H1 (cell line): ENCODE results near the gene KRTDAP. TPM values are rescaled to one million over a fixed set of nuclear protein-coding genes. Genes with fewer than 3 reads are reported as not detected.

Source experiments
- CTCF ChIA-PET: fragments of 300-600 bp; sonication (Branson Sonifier 250); formaldehyde crosslinking; loops from one replicate; lab custom pipeline; 2021; ENCODE audit not compliant: partially characterized antibody; lab: Charles Lee
- POLR2A ChIA-PET: fragments of 300-600 bp; sonication (Branson Sonifier 250); formaldehyde crosslinking; loops from one replicate; lab custom pipeline; 2021; ENCODE audit warnings: inconsistent platforms; ENCODE audit not compliant: partially characterized antibody; lab: Charles Lee
- DNase-seq, 2 experiments: peaks; one replicate each; pipeline versions ENCODE4 v3.0.0 to v3.0.0-alpha.2; 2010 to 2022; ENCODE audit warnings: low spot score in 2 of 2, low read depth in 1 of 2, mixed read lengths in 1 of 2
- FAIRE-seq: peaks from 2 replicates; lab custom pipeline; 2011; peaks lifted over from hg19 to GRCh38; lab: Jason Lieb, UNC
- H2AFZ ChIP-seq: 2 replicates; pipeline ENCODE4 v1.8.1; 2012; ENCODE audit warnings: low read length, inconsistent platforms
- H2AK5ac ChIP-seq: 2 replicates; pipeline ENCODE4 v1.6.1; 2013; ENCODE audit warnings: low read depth, low read length
- H2BK120ac ChIP-seq: replicated peaks from 2 replicates; pipeline ENCODE3; 2013; ENCODE audit warnings: low read depth, low read length, inconsistent platforms
- H2BK12ac ChIP-seq: 2 replicates; pipeline ENCODE4 v1.6.1; 2013; ENCODE audit warnings: low read depth, low read length
- H2BK15ac ChIP-seq: 2 replicates; pipeline ENCODE4 v1.6.1; 2013; ENCODE audit warnings: low read length
- H2BK20ac ChIP-seq: 2 replicates; pipeline ENCODE4 v1.6.1; 2013; ENCODE audit warnings: low read length
- H2BK5ac ChIP-seq: 2 replicates; pipeline ENCODE4 v1.6.1; 2013; ENCODE audit warnings: low read depth, low read length
- H3K14ac ChIP-seq: 2 replicates; pipeline ENCODE4 v1.6.1; 2013; ENCODE audit warnings: inconsistent platforms; ENCODE audit not compliant: insufficient read length
- H3K18ac ChIP-seq: 2 replicates; pipeline ENCODE4 v1.6.1; 2013; ENCODE audit warnings: low read length; ENCODE audit errors: extremely low read depth
- H3K23ac ChIP-seq: 2 replicates; pipeline ENCODE4 v1.6.1; 2013; ENCODE audit warnings: inconsistent platforms; ENCODE audit not compliant: insufficient read length
- H3K23me2 ChIP-seq: 2 replicates; pipeline ENCODE4 v1.6.1; 2013; ENCODE audit warnings: low read depth, low read length
- H3K27ac ChIP-seq: 2 replicates; pipeline ENCODE4 v1.6.1; 2011; ENCODE audit warnings: low read depth, low read length, inconsistent platforms
- H3K27me3 ChIP-seq, 4 experiments: replicated peaks in 1 of 4; 1 replicate in 1 of 4; 2 replicates in 3 of 4; pipeline versions ENCODE4 v1.6.1 to v1.8.1; 2011 to 2013; ENCODE audit warnings: low read length in 3 of 4, mild to moderate bottlenecking in 3 of 4, inconsistent platforms in 2 of 4, mixed read lengths in 2 of 4, moderate library complexity in 1 of 4; ENCODE audit not compliant: control insufficient read depth in 3 of 4, insufficient read depth in 3 of 4; ENCODE audit errors: extremely low read depth in 1 of 4
- H3K36me3 ChIP-seq, 4 experiments: 2 replicates each; pipeline versions ENCODE4 v1.6.1 to v1.8.1; 2011 to 2013; ENCODE audit warnings: mild to moderate bottlenecking in 4 of 4, low read length in 3 of 4, moderate library complexity in 2 of 4, control low read depth in 1 of 4, inconsistent platforms in 1 of 4; ENCODE audit not compliant: insufficient read depth in 4 of 4, control insufficient read depth in 2 of 4
- H3K4ac ChIP-seq: replicated peaks from 2 replicates; pipeline ENCODE3; 2013; ENCODE audit warnings: low read length, low read depth, mixed read lengths, inconsistent platforms; ENCODE audit not compliant: insufficient read length
- H3K4me1 ChIP-seq, 4 experiments: replicated peaks in 1 of 4; 1 replicate in 1 of 4; 2 replicates in 3 of 4; pipeline versions ENCODE4 v1.6.1 to v1.8.1; 2011 to 2013; ENCODE audit warnings: low read length in 3 of 4, inconsistent platforms in 2 of 4, mixed read lengths in 1 of 4; ENCODE audit not compliant: insufficient read depth in 4 of 4, control insufficient read depth in 3 of 4
- H3K4me2 ChIP-seq, 2 experiments: 2 replicates each; pipeline versions ENCODE4 v1.6.1 to v1.8.1; 2011 to 2013; ENCODE audit warnings: low read depth in 2 of 2, low read length in 2 of 2, control low read depth in 1 of 2, inconsistent platforms in 1 of 2, mild to moderate bottlenecking in 1 of 2; ENCODE audit not compliant: insufficient read depth in 1 of 2
- H3K4me3 ChIP-seq, 4 experiments: fragments of 200-600, 300-600 bp in 1 of 4; sonication (generic), shearing (Covaris generic), sonication (Bioruptor Twin) in 1 of 4; 2 replicates each; pipeline versions ENCODE4 v1.5.1 to v1.8.1; 2011 to 2016; ENCODE audit warnings: low read length in 4 of 4, low read depth in 3 of 4, control low read depth in 2 of 4, inconsistent platforms in 2 of 4, mild to moderate bottlenecking in 2 of 4, mixed read lengths in 1 of 4, moderate library complexity in 1 of 4; ENCODE audit not compliant: insufficient read depth in 2 of 4; ENCODE audit errors: extremely low read depth in 1 of 4
- H3K56ac ChIP-seq: replicated peaks from 2 replicates; pipeline ENCODE3; 2013; ENCODE audit warnings: low read depth, mild to moderate bottlenecking, mixed read lengths, low read length, inconsistent platforms; ENCODE audit not compliant: insufficient read length
- H3K79me1 ChIP-seq: 2 replicates; pipeline ENCODE4 v1.6.1; 2013; ENCODE audit warnings: low read depth, low read length, control low read depth
- H3K79me2 ChIP-seq, 2 experiments: 2 replicates each; pipeline versions ENCODE4 v1.6.1 to v1.8.1; 2012 to 2013; ENCODE audit warnings: low read length in 2 of 2, mild to moderate bottlenecking in 2 of 2, inconsistent platforms in 1 of 2; ENCODE audit not compliant: insufficient read depth in 2 of 2, control insufficient read depth in 1 of 2
- H3K9ac ChIP-seq, 4 experiments: replicated peaks in 1 of 4; 1 replicate in 1 of 4; 2 replicates in 3 of 4; pipeline versions ENCODE4 v1.6.1 to v1.8.1; 2011 to 2013; ENCODE audit warnings: low read depth in 3 of 4, low read length in 3 of 4, control low read depth in 2 of 4, mild to moderate bottlenecking in 2 of 4, moderate library complexity in 2 of 4, inconsistent platforms in 1 of 4; ENCODE audit errors: extremely low read depth in 1 of 4
- H3K9me3 ChIP-seq, 2 experiments: 2 replicates each; pipeline versions ENCODE4 v1.6.1 to v1.8.1; 2012 to 2013; ENCODE audit warnings: mild to moderate bottlenecking in 2 of 2, moderate library complexity in 2 of 2, control low read depth in 1 of 2, inconsistent platforms in 1 of 2, low read depth in 1 of 2, low read length in 1 of 2, mixed read lengths in 1 of 2; ENCODE audit not compliant: insufficient read depth in 2 of 2
- H4K20me1 ChIP-seq, 2 experiments: replicated peaks in 1 of 2; 2 replicates each; pipeline versions ENCODE3 to v1.8.1; 2011 to 2013; ENCODE audit warnings: inconsistent platforms in 2 of 2, low read length in 2 of 2, mild to moderate bottlenecking in 1 of 2; ENCODE audit not compliant: insufficient read depth in 2 of 2, control insufficient read depth in 1 of 2
- H4K5ac ChIP-seq: 2 replicates; pipeline ENCODE4 v1.6.1; 2013; ENCODE audit warnings: low read length, low read depth, mixed read lengths, inconsistent platforms; ENCODE audit not compliant: insufficient read length
- H4K8ac ChIP-seq: 2 replicates; pipeline ENCODE4 v1.8.0; 2013; ENCODE audit warnings: mild to moderate bottlenecking, moderate library complexity, low read length, inconsistent platforms; ENCODE audit not compliant: insufficient read depth; ENCODE audit errors: extremely low read depth
- H4K91ac ChIP-seq: replicated peaks from 2 replicates; pipeline ENCODE3; 2013; ENCODE audit warnings: low read length, mixed read lengths, inconsistent platforms; ENCODE audit not compliant: insufficient read length
- ASH2L ChIP-seq: fragments of 200-600, 300-600 bp; sonication (generic); IDR thresholded peaks from one replicate; pipeline ENCODE4 v1.7.1; 2017; ENCODE audit warnings: low read length
- BACH1 ChIP-seq: IDR thresholded peaks from 2 replicates; pipeline ENCODE4 v1.6.1; 2012; ENCODE audit warnings: low read length, improper control_type of control experiment
- BCL11A ChIP-seq, 2 experiments: IDR thresholded peaks; one replicate each; pipeline ENCODE4 v1.6.1; 2011; ENCODE audit warnings: low read depth in 2 of 2, low read length in 2 of 2, mild to moderate bottlenecking in 2 of 2
- CEBPB ChIP-seq: IDR thresholded peaks from 2 replicates; pipeline ENCODE4 v1.6.1; 2012; ENCODE audit warnings: low read depth, low read length
- CTBP2 ChIP-seq: IDR thresholded peaks from 2 replicates; pipeline ENCODE4 v1.7.0; 2011; ENCODE audit warnings: borderline replicate concordance, mild to moderate bottlenecking, moderate library complexity, mixed read lengths, low read length; ENCODE audit not compliant: insufficient read depth, insufficient read length
- FOSL1 ChIP-seq: IDR thresholded peaks from 2 replicates; pipeline ENCODE4 v1.6.1; 2011; ENCODE audit warnings: mild to moderate bottlenecking, low read depth, low read length, moderate library complexity; ENCODE audit not compliant: insufficient read depth
- SIN3A ChIP-seq, 2 experiments: IDR thresholded peaks in 1 of 2; conservative IDR thresholded peaks in 1 of 2; 2 replicates each; pipeline ENCODE4 v1.6.1; 2011 to 2012; ENCODE audit warnings: low read length in 2 of 2, improper control_type of control experiment in 1 of 2, low read depth in 1 of 2, mild to moderate bottlenecking in 1 of 2
- SP4 ChIP-seq: IDR thresholded peaks from 2 replicates; pipeline ENCODE4 v1.6.1; 2012; ENCODE audit warnings: low read length, inconsistent platforms
- TBP ChIP-seq: IDR thresholded peaks from 2 replicates; pipeline ENCODE4 v1.6.1; 2011; ENCODE audit warnings: low read depth, low read length, improper control_type of control experiment
- WGBS, 2 experiments: shearing (Covaris generic) in 1 of 2; methylation state at CpG; one replicate each; pipeline versions ENCODE4 v1.1.6 to v1.1.7; 2013 to 2015; ENCODE audit warnings: low lambda C conversion rate in 2 of 2, mixed read lengths in 2 of 2, inconsistent platforms in 1 of 2, low coverage in 1 of 2, missing lambda C conversion rate in 1 of 2; ENCODE audit not compliant: insufficient replicate concordance in 2 of 2, insufficient coverage in 1 of 2, insufficient read length in 1 of 2; ENCODE audit errors: extremely low coverage in 1 of 2, missing lambda C conversion rate in 1 of 2; 5-methylcytosine and 5-hydroxymethylcytosine counted together
- polyA plus RNA-seq, 7 experiments: library from polyadenylated mRNA; depleted of rRNA in 3 of 7; stranded (reverse) in 5 of 7; unstranded in 2 of 7; fragments of >200 nt in 5 of 7; fragments of 200-250 nt in 2 of 7; gene quantifications; 1 replicate in 5 of 7; 2 replicates in 1 of 7; 4 replicates in 1 of 7; pipeline versions ENCODE4 v1.2.1 to v1.2.3, GENCODE V29; 2011 to 2013; ENCODE audit warnings: missing spikeins in 2 of 7, mixed read lengths in 2 of 7
- total RNA-seq: library from RNA; stranded (reverse); fragmentation: NEBNext Ultra II Directional; extraction: Animal tissue kit (Norgen Biotek cat#: 25700); gene quantifications from 2 replicates; pipeline ENCODE4 v1.2.1, GENCODE V29; 2021
- TF ChIP-seq, protein P1 (sequence below), 3 experiments: IDR thresholded peaks; 1 replicate in 2 of 3; 2 replicates in 1 of 3; pipeline versions ENCODE4 v1.5.1 to v1.6.1; 2011; ENCODE audit warnings: low read length in 3 of 3, mild to moderate bottlenecking in 3 of 3, inconsistent platforms in 2 of 3, low read depth in 1 of 3, moderate library complexity in 1 of 3; ENCODE audit not compliant: insufficient read depth in 1 of 3; ENCODE audit errors: control extremely low read depth in 1 of 3

Gene KRTDAP
- total and polyA plus RNA-seq, 2 of the 8 experiments (the other 6 are each of a cell fraction or from before 2014, with no cell fraction given): 0.69 to 0.88 TPM

GRCh38 chr19:35445826-35446593 is 44.3 kb downstream of the KRTDAP start:
- DNase-seq: no peak
- no peak overlapping the region for H2BK12ac ChIP-seq
- H3K23ac ChIP-seq: no peak overlapping the region
- H3K18ac ChIP-seq: no peak overlapping the region
- H3K27me3 ChIP-seq: peaks cover 0 to 5% (median 0%) of the 10 kb centered on the region in 4 experiments; a peak in 3 of 7 replicates
- H2BK5ac ChIP-seq: no peak overlapping the region
- peak overlapping the region; percentile 84; the same call in 1 of the 2 replicates for H4K8ac ChIP-seq
- H3K27ac ChIP-seq: no peak overlapping the region
- H3K9me3 ChIP-seq: no peaks in the 10 kb centered on the region
- H3K4me2 ChIP-seq: no peak overlapping the region
- no peak overlapping the region for H2BK120ac ChIP-seq
- no peaks in the 10 kb centered on the region for H3K23me2 ChIP-seq
- no peaks in the 10 kb centered on the region for H4K20me1 ChIP-seq
- no peak overlapping the region for H2BK15ac ChIP-seq
- H2AK5ac ChIP-seq: 0 out of 2 replicates have a peak overlapping the region, but pooled peaks have one; percentile 6
- ChIA-PET CTCF (interaction anchor here (0.7 to 1.1 kb wide), 3 partner anchors 11 to 60 kb away, joined by 3 read pairs; no protein-coding TSS in a partner anchor), POLR2A (no interaction called here)
- no peaks in the 10 kb centered on the region for H3K79me1 ChIP-seq
- 86% methylated on average over 21 of the region's 21 CpGs; no CpG with 5 or more reads in 1 of the 2 experiments for whole genome bisulfite sequencing, 2 experiments
- peaks cover 0 to 4% (median 0%) of the 10 kb centered on the region in 4 experiments; a peak in 1 of 7 replicates for H3K4me1 ChIP-seq
- FAIRE-seq: no peak
- no peak overlapping the region for H2BK20ac ChIP-seq
- no peak overlapping the region for H3K4ac ChIP-seq
- H3K36me3 ChIP-seq: no peaks in the 10 kb centered on the region
- H2AFZ ChIP-seq: no peak overlapping the region
- H3K9ac ChIP-seq: no peak overlapping the region
- H4K91ac ChIP-seq: no peak overlapping the region
- H3K79me2 ChIP-seq: no peaks in the 10 kb centered on the region
- no peak overlapping the region for H3K56ac ChIP-seq
- no peak overlapping the region for H3K14ac ChIP-seq
- no peak overlapping the region for H4K5ac ChIP-seq
- no peak overlapping the region for H3K4me3 ChIP-seq
- no peak for TF ChIP-seq CTBP2
- TF ChIP-seq SP4: no peak
- no peak for TF ChIP-seq SIN3A (conservative IDR thresholded peaks at IDR 0.05 in 1 of 2, IDR thresholded peaks at IDR 0.05 in 1 of 2; ENCODE audit: low read depth in 1 of 2, low read length in 2 of 2)
- no peak for TF ChIP-seq BCL11A (IDR thresholded peaks at IDR 0.05; ENCODE audit: low read depth in 2 of 2, low read length in 2 of 2)
- TF ChIP-seq CEBPB: no peak
- TF ChIP-seq BACH1: no peak
- no peak for TF ChIP-seq ASH2L
- TF ChIP-seq FOSL1: no peak
- no peak for TF ChIP-seq TBP
- TF ChIP-seq, protein P1, sequence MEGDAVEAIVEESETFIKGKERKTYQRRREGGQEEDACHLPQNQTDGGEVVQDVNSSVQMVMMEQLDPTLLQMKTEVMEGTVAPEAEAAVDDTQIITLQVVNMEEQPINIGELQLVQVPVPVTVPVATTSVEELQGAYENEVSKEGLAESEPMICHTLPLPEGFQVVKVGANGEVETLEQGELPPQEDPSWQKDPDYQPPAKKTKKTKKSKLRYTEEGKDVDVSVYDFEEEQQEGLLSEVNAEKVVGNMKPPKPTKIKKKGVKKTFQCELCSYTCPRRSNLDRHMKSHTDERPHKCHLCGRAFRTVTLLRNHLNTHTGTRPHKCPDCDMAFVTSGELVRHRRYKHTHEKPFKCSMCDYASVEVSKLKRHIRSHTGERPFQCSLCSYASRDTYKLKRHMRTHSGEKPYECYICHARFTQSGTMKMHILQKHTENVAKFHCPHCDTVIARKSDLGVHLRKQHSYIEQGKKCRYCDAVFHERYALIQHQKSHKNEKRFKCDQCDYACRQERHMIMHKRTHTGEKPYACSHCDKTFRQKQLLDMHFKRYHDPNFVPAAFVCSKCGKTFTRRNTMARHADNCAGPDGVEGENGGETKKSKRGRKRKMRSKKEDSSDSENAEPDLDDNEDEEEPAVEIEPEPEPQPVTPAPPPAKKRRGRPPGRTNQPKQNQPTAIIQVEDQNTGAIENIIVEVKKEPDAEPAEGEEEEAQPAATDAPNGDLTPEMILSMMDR (IDR thresholded peaks at IDR 0.05; ENCODE audit: control extremely low read depth in 1 of 3, insufficient read depth in 1 of 3, low read depth in 1 of 3, low read length in 3 of 3): no peak
